Cardiac septum (tissue), 1 donor: ENCODE data around the gene BRD4. TPM values are rescaled to one million over a fixed set of nuclear protein-coding genes. Genes with fewer than 3 reads are reported as not detected.

Experiments used
- DNase-seq: peaks from one replicate; pipeline ENCODE4 v3.0.0-alpha.2; 2020; ENCODE audit warnings: low spot score
- intact Hi-C: fragments of 100-400 bp; cut with DNase I; formaldehyde crosslinking; loops from one replicate; pipeline ENCODE4 v1.14.0; 2022
- total RNA-seq: library from RNA; stranded (reverse); fragmentation: NEBNext Ultra II Directional; extraction: Animal tissue kit (Norgen Biotek cat#: 25700); gene quantifications from one replicate; pipeline ENCODE4 v1.2.1, GENCODE V29; 2021
- donor health status: DM: no; HTN: no; CAD: no.

BRD4 gene
- total RNA-seq, 1 donor from 2014 or later, result 72.3 TPM

GRCh38 chr19:15294561-15294990 lies 37.8 kb downstream of the BRD4 start:
- no peak for DNase-seq
- intact Hi-C loops, result no loop called here

- intact Hi-C loops, result no loop called here
- no peak for DNase-seq
Observed at GRCh38 chr19:15293781-15294491, 38.4 kb downstream of the BRD4 start.

GRCh38 chr19:15292847-15293582 lies 39.3 kb downstream of the BRD4 start:
- intact Hi-C loops, result no loop called here
- DNase-seq, result no peak

GRCh38 chr19:15292140-15292539 lies 40.2 kb downstream of the BRD4 start:
- DNase-seq, result no peak
- intact Hi-C loops, result no loop called here

- DNase-seq, result no peak
- intact Hi-C loops, result no loop called here
Observed at GRCh38 chr19:15291548-15292021, 40.8 kb downstream of the BRD4 start.

GRCh38 chr19:15291089-15291488 lies 41.2 kb downstream of the BRD4 start:
- intact Hi-C loops, result no loop called here
- no peak for DNase-seq

- DNase-seq, result no peak
- intact Hi-C loops, result no loop called here
Observed at GRCh38 chr19:15290166-15290565, 42.2 kb downstream of the BRD4 start.

- intact Hi-C loops, result no loop called here
- no peak for DNase-seq
Observed at GRCh38 chr19:15289673-15290072, 42.7 kb downstream of the BRD4 start.

- intact Hi-C loops, result no loop called here
Observed at GRCh38 chr19:15288146-15288963, 44.0 kb downstream of the BRD4 start.

GRCh38 chr19:15287496-15287895 lies 44.8 kb downstream of the BRD4 start:
- intact Hi-C loops, result no loop called here
- no peak for DNase-seq

More at GRCh38 chr19:15288146-15288963, 44.0 kb downstream of the BRD4 start:
- no peak for DNase-seq

- intact Hi-C loops, result no loop called here
- no peak for DNase-seq
Observed at GRCh38 chr19:15286688-15287365, 45.5 kb downstream of the BRD4 start.

- no peak for DNase-seq
- intact Hi-C loops, result no loop called here
Observed at GRCh38 chr19:15285896-15286591, 46.3 kb downstream of the BRD4 start.

GRCh38 chr19:15284896-15285295 lies 47.4 kb downstream of the BRD4 start:
- intact Hi-C loops, result loop anchor here (5.0 kb wide), 1 partner anchor 47 kb away; the partner anchor contains the start of gene BRD4
- no peak for DNase-seq

- intact Hi-C loops, result loop anchor here (5.0 kb wide), 1 partner anchor 48 kb away; the partner anchor contains the start of gene BRD4
Observed at GRCh38 chr19:15284091-15284490, 48.2 kb downstream of the BRD4 start.

GRCh38 chr19:15283141-15283883 lies 49.0 kb downstream of the BRD4 start:
- intact Hi-C loops, result loop anchor here (5.0 kb wide), 1 partner anchor 49 kb away; the partner anchor contains the start of gene BRD4
- DNase-seq, result no peak

More at GRCh38 chr19:15284091-15284490, 48.2 kb downstream of the BRD4 start:
- no peak for DNase-seq

- intact Hi-C loops, result loop anchor here (5.0 kb wide), 1 partner anchor 50 kb away; the partner anchor contains the start of gene BRD4
- no peak for DNase-seq
Observed at GRCh38 chr19:15282311-15282705, 50.0 kb downstream of the BRD4 start.

- intact Hi-C loops, result loop anchor here (2.0 to 5.0 kb wide), 3 partner anchors 14 to 51 kb away; partner anchors contain the start of gene BRD4
Observed at GRCh38 chr19:15280915-15281683, 51.2 kb downstream of the BRD4 start.

More at GRCh38 chr19:15280915-15281683, 51.2 kb downstream of the BRD4 start:
- DNase-seq, result peak; percentile 87
